Neural crest cell (in vitro differentiated cells): ENCODE results near the gene RPN1. TPM values are rescaled to one million over a fixed set of nuclear protein-coding genes. Genes with fewer than 3 reads are reported as not detected.
A peak's percentile ranks its signal among the peaks of the same experiment; 100 is the strongest.

Source experiments
- DNase-seq: peaks from one replicate; pipeline ENCODE4 v3.0.0; 2021; ENCODE audit warnings: low read depth, mixed read lengths, low spot score
- H3K27ac Mint-ChIP-seq: one replicate; pipeline ENCODE4 v1.8.0; 2021; ENCODE audit warnings: mild to moderate bottlenecking, mixed read lengths; ENCODE audit not compliant: unreplicated experiment
- H3K27me3 Mint-ChIP-seq: 2 replicates; pipeline ENCODE4 v1.8.0; 2021; ENCODE audit warnings: low read depth, mild to moderate bottlenecking, mixed read lengths
- H3K36me3 Mint-ChIP-seq: 2 replicates; pipeline ENCODE4 v1.8.0; 2021; ENCODE audit warnings: low read depth, mild to moderate bottlenecking, mixed read lengths
- H3K4me1 Mint-ChIP-seq: 2 replicates; pipeline ENCODE4 v1.8.0; 2021; ENCODE audit warnings: mixed read lengths
- H3K4me3 Mint-ChIP-seq: one replicate; pipeline ENCODE4 v1.8.0; 2021; ENCODE audit warnings: mild to moderate bottlenecking, mixed read lengths
- H3K9me3 Mint-ChIP-seq: 2 replicates; pipeline ENCODE4 v1.8.0; 2021; ENCODE audit warnings: mixed read lengths
- total RNA-seq: library from RNA; stranded (reverse); gene quantifications from 2 replicates; pipeline ENCODE4 v1.2.1, GENCODE V29; 2021
- TF ChIP-seq, protein P1 (sequence below): fragments of 200-600 bp; sonication (generic); conservative IDR thresholded peaks from 2 replicates; pipeline ENCODE4 v1.5.0; 2021; ENCODE audit warnings: antibody characterized with exemption, mild to moderate bottlenecking

Gene RPN1
- total RNA-seq, 1 donor from 2014 or later, result 166 TPM

DNA sequence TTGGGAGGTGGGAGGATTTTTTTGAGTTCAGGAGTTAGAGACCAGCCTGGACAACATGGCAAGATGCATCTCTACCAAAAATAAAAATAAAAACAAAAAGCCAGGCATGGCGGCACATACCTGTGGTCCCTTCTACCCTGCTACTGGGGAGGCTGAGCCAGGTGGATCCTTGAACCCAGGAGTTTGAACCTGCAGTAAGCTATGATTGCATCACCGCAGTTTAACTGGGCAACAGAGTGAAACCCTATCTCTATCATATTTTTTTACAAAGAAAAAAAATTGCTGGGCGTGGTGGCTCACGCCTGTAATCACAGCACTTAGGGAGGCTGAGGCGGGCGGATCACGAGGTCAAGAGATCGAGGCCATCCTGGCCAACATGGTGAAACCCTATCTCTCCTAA is 35.8 kb upstream of the RPN1 start:
- Mint-ChIP-seq H3K27me3 (no peaks in the 10 kb centered on the region), H3K9me3 (peaks cover under 1% of the 10 kb centered on the region), H3K27ac (no peak overlapping the region), H3K36me3 (no peaks in the 10 kb centered on the region), H3K4me3 (no peak overlapping the region), H3K4me1 (peaks cover 3% of the 10 kb centered on the region)
- DNase-seq, result no peak
- TF ChIP-seq, protein P1, sequence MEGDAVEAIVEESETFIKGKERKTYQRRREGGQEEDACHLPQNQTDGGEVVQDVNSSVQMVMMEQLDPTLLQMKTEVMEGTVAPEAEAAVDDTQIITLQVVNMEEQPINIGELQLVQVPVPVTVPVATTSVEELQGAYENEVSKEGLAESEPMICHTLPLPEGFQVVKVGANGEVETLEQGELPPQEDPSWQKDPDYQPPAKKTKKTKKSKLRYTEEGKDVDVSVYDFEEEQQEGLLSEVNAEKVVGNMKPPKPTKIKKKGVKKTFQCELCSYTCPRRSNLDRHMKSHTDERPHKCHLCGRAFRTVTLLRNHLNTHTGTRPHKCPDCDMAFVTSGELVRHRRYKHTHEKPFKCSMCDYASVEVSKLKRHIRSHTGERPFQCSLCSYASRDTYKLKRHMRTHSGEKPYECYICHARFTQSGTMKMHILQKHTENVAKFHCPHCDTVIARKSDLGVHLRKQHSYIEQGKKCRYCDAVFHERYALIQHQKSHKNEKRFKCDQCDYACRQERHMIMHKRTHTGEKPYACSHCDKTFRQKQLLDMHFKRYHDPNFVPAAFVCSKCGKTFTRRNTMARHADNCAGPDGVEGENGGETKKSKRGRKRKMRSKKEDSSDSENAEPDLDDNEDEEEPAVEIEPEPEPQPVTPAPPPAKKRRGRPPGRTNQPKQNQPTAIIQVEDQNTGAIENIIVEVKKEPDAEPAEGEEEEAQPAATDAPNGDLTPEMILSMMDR, result no peak

DNA sequence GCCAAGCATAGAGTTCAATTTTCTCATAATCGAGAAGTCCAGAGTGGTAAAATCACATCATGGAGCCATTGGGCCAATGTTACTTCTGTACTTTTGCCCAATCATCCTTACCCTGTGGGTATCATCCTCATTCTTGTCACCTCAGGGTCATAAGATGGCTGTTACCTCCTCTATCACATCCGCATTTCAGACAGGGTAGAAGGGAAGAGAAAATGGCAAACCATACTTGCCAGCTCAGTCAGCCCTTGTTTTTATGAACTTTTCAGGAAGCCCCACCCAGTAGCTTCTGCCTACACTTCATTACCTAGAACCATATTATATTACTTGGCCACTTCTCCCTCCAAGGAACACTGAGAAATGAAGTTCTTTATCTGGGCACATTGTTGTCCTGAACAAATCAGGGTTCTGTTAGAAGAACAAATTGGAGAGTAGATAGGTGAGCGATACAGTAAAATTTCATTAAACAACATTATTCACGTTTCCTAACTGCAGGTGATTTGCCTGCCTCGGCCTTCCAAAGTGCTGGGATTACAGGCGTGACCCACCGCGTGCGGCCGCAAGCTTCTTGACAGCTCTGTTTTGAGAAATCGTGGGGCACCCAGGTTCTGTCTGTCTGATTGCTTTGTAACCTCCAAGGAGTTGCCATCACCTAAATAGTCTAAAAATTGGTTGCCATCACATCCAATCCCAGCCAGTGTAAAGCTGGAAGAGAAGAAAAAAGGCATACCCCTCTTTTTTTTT is 34.5 kb upstream of the RPN1 start:
- Mint-ChIP-seq H3K4me1 (peaks cover 13% of the 10 kb centered on the region), H3K9me3 (peaks cover 7% of the 10 kb centered on the region), H3K36me3 (no peaks in the 10 kb centered on the region), H3K27me3 (peaks cover 4% of the 10 kb centered on the region), H3K4me3 (no peak overlapping the region), H3K27ac (no peak overlapping the region)
- DNase-seq, result no peak
- TF ChIP-seq, protein P1, result no peak

DNA sequence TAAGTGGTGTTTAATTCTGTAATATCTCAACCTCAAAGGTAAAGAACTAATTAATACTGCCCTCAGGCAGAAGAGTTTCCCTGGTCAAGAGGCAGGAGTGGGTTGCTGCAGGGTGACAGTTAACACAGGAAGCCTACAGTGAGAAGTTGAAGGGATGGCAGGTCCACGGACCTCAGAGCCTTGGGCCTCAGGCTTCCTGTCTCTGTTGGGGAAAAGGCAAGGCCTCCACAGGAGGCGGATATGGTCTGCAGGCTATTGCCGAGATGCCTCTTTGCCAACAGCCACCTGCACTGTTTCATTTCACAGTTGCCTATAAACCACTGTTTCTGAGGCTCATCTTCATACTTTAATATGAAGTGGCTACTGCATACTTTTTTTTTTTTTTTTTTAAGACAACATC is 33.3 kb upstream of the RPN1 start:
- Mint-ChIP-seq H3K4me3 (no peak overlapping the region), H3K27me3 (peaks cover 4% of the 10 kb centered on the region), H3K27ac (no peak overlapping the region), H3K4me1 (peaks cover 13% of the 10 kb centered on the region), H3K9me3 (peaks cover 7% of the 10 kb centered on the region), H3K36me3 (no peaks in the 10 kb centered on the region)
- TF ChIP-seq, protein P1, result no peak
- DNase-seq, result no peak

DNA sequence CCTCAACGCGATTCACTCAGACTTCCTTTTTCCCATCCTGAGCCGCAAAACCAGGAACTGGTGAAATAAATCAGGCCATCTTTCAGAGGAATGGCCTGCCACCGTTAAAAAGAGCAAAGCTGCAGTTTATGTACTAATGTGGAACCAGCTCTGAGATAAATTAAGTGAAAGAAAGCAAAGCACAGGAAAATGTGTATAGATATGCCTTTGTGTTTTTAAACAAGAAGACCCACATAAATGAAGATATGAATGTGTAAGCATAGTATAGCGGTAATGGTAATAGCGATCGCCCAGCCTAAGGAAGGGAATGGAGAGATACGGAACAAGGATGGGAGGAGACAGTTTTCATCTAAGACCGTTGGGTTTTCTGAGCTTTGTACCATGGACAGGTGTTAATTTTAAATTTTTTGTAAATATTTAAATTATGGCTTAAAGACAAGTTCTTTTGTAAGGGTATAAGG is 30.8 kb upstream of the RPN1 start:
- H3K4me3 Mint-ChIP-seq, result peak overlapping the region; percentile 94
- peaks cover 7% of the 10 kb centered on the region for H3K9me3 Mint-ChIP-seq
- H3K27ac Mint-ChIP-seq, result peak overlapping the region; percentile 100
- peaks cover 4% of the 10 kb centered on the region for H3K27me3 Mint-ChIP-seq
- TF ChIP-seq, protein P1, result no peak
- no peak for DNase-seq
- no peaks in the 10 kb centered on the region for H3K36me3 Mint-ChIP-seq
- H3K4me1 Mint-ChIP-seq, result peaks cover 13% of the 10 kb centered on the region

DNA sequence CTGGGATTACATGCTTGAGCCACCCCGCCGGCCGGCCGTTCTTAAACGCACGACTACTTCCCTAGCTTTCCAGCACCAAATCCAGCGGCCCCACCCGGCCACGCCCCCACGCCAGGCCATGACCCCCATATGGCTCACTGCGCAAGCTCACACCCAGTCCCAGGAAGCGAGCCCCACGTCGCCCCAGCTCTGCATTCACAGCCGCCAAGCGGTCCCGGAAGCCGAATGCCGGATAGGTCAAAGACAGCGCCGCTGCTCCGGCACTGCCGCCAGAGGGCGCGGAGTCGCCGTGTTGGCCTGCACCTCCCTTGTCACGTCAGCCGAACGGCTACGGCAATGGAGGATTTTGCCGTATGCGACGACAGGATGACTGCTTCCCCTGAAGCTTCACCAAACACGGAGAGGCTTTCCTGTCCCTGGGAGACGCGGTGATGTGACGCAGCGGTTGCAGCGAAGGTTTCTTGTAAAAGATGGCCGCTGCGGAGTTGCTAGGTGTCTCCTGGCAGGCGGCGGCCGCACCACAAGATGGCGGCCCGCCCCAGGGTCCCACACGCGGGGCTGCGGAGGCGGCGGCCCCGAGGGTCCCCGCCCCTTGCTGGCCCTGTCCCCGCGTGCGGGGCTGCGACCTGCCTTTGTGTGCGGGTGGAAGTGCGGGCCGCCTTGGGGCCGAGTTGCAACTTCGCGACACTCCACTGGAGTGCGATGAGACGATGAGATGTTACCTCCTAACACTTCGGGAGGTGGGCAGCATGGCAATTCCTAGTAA is 30.2 kb upstream of the RPN1 start:
- H3K9me3 Mint-ChIP-seq, result peaks cover 7% of the 10 kb centered on the region
- H3K4me1 Mint-ChIP-seq, result peaks cover 13% of the 10 kb centered on the region
- H3K4me3 Mint-ChIP-seq, result peak overlapping the region; percentile 94
- H3K27ac Mint-ChIP-seq, result peak overlapping the region; percentile 100
- peaks cover 4% of the 10 kb centered on the region for H3K27me3 Mint-ChIP-seq
- H3K36me3 Mint-ChIP-seq, result no peaks in the 10 kb centered on the region
- DNase-seq, result peak; percentile 98
- TF ChIP-seq, protein P1, result peak; percentile 100
